GM12878 (cell line): ENCODE data around the gene PIAS2. TPM values are rescaled to one million over a fixed set of nuclear protein-coding genes. Genes with fewer than 3 reads are reported as not detected.

Source experiments
- ATAC-seq: fragments of 200-7000 bp; cut with Tn5 transposase; 3 replicates; pipeline ENCODE4 v1.9.1; 2020; ENCODE audit warnings: mild to moderate bottlenecking, moderate library complexity
- BruUV-seq: library from RNA; stranded (reverse); fragments of 400-500 nt; replicated peaks from 2 replicates; lab custom pipeline; 2021; lab: Mats Ljungman, UMichigan
- CTCF ChIA-PET: fragments of 300-600 bp; sonication (Branson Sonifier 250); formaldehyde crosslinking; extraction: SDS; loops from one replicate; lab custom pipeline; 2021; ENCODE audit warnings: inconsistent platforms; lab: Yijun Ruan, JAX
- POLR2A ChIA-PET: fragments of 350-600 bp; formaldehyde crosslinking; extraction: SDS; loops from one replicate; lab custom pipeline; 2021; ENCODE audit warnings: inconsistent platforms; lab: Charles Lee
- RAD21 ChIA-PET: fragments of 300-600 bp; sonication (Branson Sonifier 250); formaldehyde crosslinking; loops from one replicate; lab custom pipeline; 2023; ENCODE audit warnings: antibody characterized with exemption; ENCODE audit not compliant: unreplicated experiment; lab: Charles Lee
- SMC1A ChIA-PET: fragments of 300-600 bp; sonication (Branson Sonifier 250); formaldehyde crosslinking; loops from one replicate; lab custom pipeline; 2023; ENCODE audit not compliant: unreplicated experiment, uncharacterized antibody; lab: Charles Lee
- DNase-seq: peaks from one replicate; pipeline ENCODE4 v3.0.0-alpha.2; 2011; ENCODE audit warnings: low read depth, low spot score
- FAIRE-seq: peaks from 3 replicates; lab custom pipeline; 2011; peaks lifted over from hg19 to GRCh38; lab: Jason Lieb, UNC
- H2AFZ ChIP-seq: 2 replicates; pipeline ENCODE4 v1.6.0; 2011; ENCODE audit warnings: low read depth, low read length, control low read depth; ENCODE audit not compliant: control insufficient read depth
- H3K27ac ChIP-seq: 2 replicates; pipeline ENCODE4 v1.5.1; 2011; ENCODE audit warnings: control low read depth; ENCODE audit not compliant: control insufficient read depth, insufficient read depth
- H3K27me3 ChIP-seq, 2 experiments: replicated peaks in 1 of 2; 2 replicates each; pipeline versions ENCODE4 v1.6.0 to v1.6.1; 2011; ENCODE audit warnings: low read length in 1 of 2; ENCODE audit not compliant: control insufficient read depth in 2 of 2, insufficient read depth in 2 of 2
- H3K36me3 ChIP-seq, 2 experiments: 2 replicates each; pipeline ENCODE4 v1.5.1; 2011; ENCODE audit warnings: low read length in 1 of 2; ENCODE audit not compliant: control insufficient read depth in 2 of 2, insufficient read depth in 2 of 2
- H3K4me1 ChIP-seq: 2 replicates; pipeline ENCODE4 v1.6.1; 2011; ENCODE audit warnings: mild to moderate bottlenecking, low read length, moderate library complexity, mixed read lengths; ENCODE audit not compliant: control insufficient read depth, insufficient read depth
- H3K4me2 ChIP-seq: 2 replicates; pipeline ENCODE4 v1.6.0; 2011; ENCODE audit warnings: control low read depth; ENCODE audit not compliant: control insufficient read depth, insufficient read depth
- H3K4me3 ChIP-seq: fragments of 200-600 bp; sonication (generic); 2 replicates; pipeline ENCODE4 v1.5.1; 2016
- H3K79me2 ChIP-seq: 2 replicates; pipeline ENCODE4 v1.6.0; 2011; ENCODE audit warnings: low read length; ENCODE audit not compliant: control insufficient read depth, insufficient read depth
- H3K9ac ChIP-seq: 2 replicates; pipeline ENCODE4 v1.8.0; 2011; ENCODE audit warnings: low read length, control low read depth, mixed read lengths; ENCODE audit not compliant: control insufficient read depth, insufficient read depth
- H3K9me3 ChIP-seq: replicated peaks from 3 replicates; pipeline ENCODE4 v1.5.1; 2011; ENCODE audit warnings: mild to moderate bottlenecking, low read length; ENCODE audit not compliant: control insufficient read depth, insufficient read depth
- H4K20me1 ChIP-seq: 2 replicates; pipeline ENCODE4 v1.6.0; 2011; ENCODE audit not compliant: control insufficient read depth, insufficient read depth
- ASH2L ChIP-seq: fragments of 300-600, 200-600 bp; sonication (generic); IDR thresholded peaks from 2 replicates; pipeline ENCODE4 v1.6.1; 2017; ENCODE audit warnings: low read depth, mild to moderate bottlenecking, borderline replicate concordance
- BCL11A ChIP-seq: IDR thresholded peaks from 2 replicates; pipeline ENCODE4 v1.6.1; 2011; ENCODE audit warnings: low read depth, low read length
- EZH2 ChIP-seq: IDR thresholded peaks from 2 replicates; pipeline ENCODE4 v1.6.1; 2012; ENCODE audit warnings: low read depth, mild to moderate bottlenecking, control low read depth, inconsistent platforms, low read length, borderline replicate concordance; ENCODE audit not compliant: control insufficient read depth
- TCF7 ChIP-seq: IDR thresholded peaks from 2 replicates; pipeline ENCODE4 v1.6.1; 2014; ENCODE audit warnings: antibody characterized with exemption, borderline replicate concordance
- WRNIP1 ChIP-seq: IDR thresholded peaks from 2 replicates; pipeline ENCODE4 v1.6.1; 2011; ENCODE audit warnings: low read depth, low read length, improper control_type of control experiment, borderline replicate concordance
- WGBS: methylation state at CpG from one replicate; pipeline ENCODE4 v1.1.6; 2016; ENCODE audit warnings: low lambda C conversion rate; ENCODE audit not compliant: insufficient replicate concordance, insufficient coverage; ENCODE audit errors: missing lambda C conversion rate; 5-methylcytosine and 5-hydroxymethylcytosine counted together
- in situ Hi-C: fragments of 300-500 bp; cut with MboI; formaldehyde crosslinking; loops from 9 replicates; pipeline ENCODE4 v1.14.3; 2018; ENCODE audit warnings: mixed read lengths
- intact Hi-C: fragments of 100-400 bp; cut with micrococcal nuclease; formaldehyde crosslinking; loops from one replicate; pipeline ENCODE4 v1.14.2; 2022; ENCODE audit not compliant: unreplicated experiment
- polyA plus RNA-seq, 11 experiments: library from polyadenylated mRNA; depleted of rRNA in 4 of 11; unstranded in 6 of 11; stranded (reverse) in 5 of 11; fragments of >200 nt; fragmentation: Nextera tagmentation in 4 of 11; fragmentation: Illumina TruSeq in 1 of 11; extraction: Ambion mirVana in 4 of 11; extraction: Trizol in 1 of 11; gene quantifications; 1 replicate in 1 of 11; 2 replicates in 10 of 11; pipeline versions ENCODE4 v1.2.1 to v1.2.3, GENCODE V29; 2011 to 2016; ENCODE audit warnings: inconsistent platforms in 2 of 11, missing spikeins in 2 of 11, low read depth in 1 of 11
- total RNA-seq, 4 experiments: library from RNA; depleted of rRNA in 3 of 4; stranded (reverse); fragments of >200 nt in 3 of 4; fragmentation: Illumina TruSeq in 1 of 4; extraction: Trizol in 1 of 4; gene quantifications; 2 replicates each; pipeline versions ENCODE4 v1.2.1 to v1.2.3, GENCODE V29; 2013 to 2021
- TF ChIP-seq, protein P1 (sequence below): fragments of 450-650 bp; formaldehyde crosslinking; IDR thresholded peaks from 2 replicates; pipeline ENCODE4 v1.4.0; 2020; ENCODE audit warnings: mild to moderate bottlenecking, moderate library complexity
- TF ChIP-seq, protein P2 (sequence below): fragments of 450-650 bp; IDR thresholded peaks from 2 replicates; pipeline ENCODE4 v1.6.1; 2017; ENCODE audit warnings: low read depth, mild to moderate bottlenecking, moderate library complexity
- TF ChIP-seq, protein P3 (sequence below): fragments of 450-650 bp; IDR thresholded peaks from 2 replicates; pipeline ENCODE4 v1.6.1; 2016; ENCODE audit warnings: mild to moderate bottlenecking, moderate library complexity, borderline replicate concordance

Gene PIAS2
- total and polyA plus RNA-seq, 10 of the 15 experiments (the other 5 are each of a cell fraction or from before 2014, with no cell fraction given) = 4.0 to 31.8 (median 22.4) TPM

- no peak for TF ChIP-seq WRNIP1
Measured at GRCh38 chr18:46939337-46939963, 22.1 kb upstream of the PIAS2 start (continued).

- Histone ChIP-seq H4K20me1 (no peaks in the 10 kb centered on the region), H3K27ac (no peak overlapping the region), H3K9ac (no peak overlapping the region), H3K4me1 (no peaks in the 10 kb centered on the region), H3K27me3 (no peaks in the 10 kb centered on the region), H3K79me2 (peaks cover 12% of the 10 kb centered on the region), H3K4me3 (no peak overlapping the region), H3K36me3 (no peaks in the 10 kb centered on the region), H2AFZ (no peak overlapping the region), H3K4me2 (no peak overlapping the region), H3K9me3 (no peaks in the 10 kb centered on the region)
- ChIA-PET POLR2A (no interaction called here), RAD21 (no interaction called here), SMC1A (interaction anchor here (0.6 kb wide), 1 partner anchor 30 kb away, joined by 4 read pairs; no protein-coding TSS in a partner anchor), CTCF (interaction anchor here (0.6 kb wide), 1 partner anchor 747 kb away, joined by 3 read pairs; no protein-coding TSS in a partner anchor)
- ATAC-seq = no peak
- DNase-seq = no peak
- intact Hi-C loops = no loop called here
- BruUV-seq = no TSS peak
- in situ Hi-C loops = no loop called here
- 94% methylated on average over 1 of the region's 1 CpG for WGBS
- FAIRE-seq = no peak
- TF ChIP-seq BCL11A (no peak), ASH2L (no peak), TCF7 (no peak), EZH2 (no peak)
- TF ChIP-seq, protein P1, sequence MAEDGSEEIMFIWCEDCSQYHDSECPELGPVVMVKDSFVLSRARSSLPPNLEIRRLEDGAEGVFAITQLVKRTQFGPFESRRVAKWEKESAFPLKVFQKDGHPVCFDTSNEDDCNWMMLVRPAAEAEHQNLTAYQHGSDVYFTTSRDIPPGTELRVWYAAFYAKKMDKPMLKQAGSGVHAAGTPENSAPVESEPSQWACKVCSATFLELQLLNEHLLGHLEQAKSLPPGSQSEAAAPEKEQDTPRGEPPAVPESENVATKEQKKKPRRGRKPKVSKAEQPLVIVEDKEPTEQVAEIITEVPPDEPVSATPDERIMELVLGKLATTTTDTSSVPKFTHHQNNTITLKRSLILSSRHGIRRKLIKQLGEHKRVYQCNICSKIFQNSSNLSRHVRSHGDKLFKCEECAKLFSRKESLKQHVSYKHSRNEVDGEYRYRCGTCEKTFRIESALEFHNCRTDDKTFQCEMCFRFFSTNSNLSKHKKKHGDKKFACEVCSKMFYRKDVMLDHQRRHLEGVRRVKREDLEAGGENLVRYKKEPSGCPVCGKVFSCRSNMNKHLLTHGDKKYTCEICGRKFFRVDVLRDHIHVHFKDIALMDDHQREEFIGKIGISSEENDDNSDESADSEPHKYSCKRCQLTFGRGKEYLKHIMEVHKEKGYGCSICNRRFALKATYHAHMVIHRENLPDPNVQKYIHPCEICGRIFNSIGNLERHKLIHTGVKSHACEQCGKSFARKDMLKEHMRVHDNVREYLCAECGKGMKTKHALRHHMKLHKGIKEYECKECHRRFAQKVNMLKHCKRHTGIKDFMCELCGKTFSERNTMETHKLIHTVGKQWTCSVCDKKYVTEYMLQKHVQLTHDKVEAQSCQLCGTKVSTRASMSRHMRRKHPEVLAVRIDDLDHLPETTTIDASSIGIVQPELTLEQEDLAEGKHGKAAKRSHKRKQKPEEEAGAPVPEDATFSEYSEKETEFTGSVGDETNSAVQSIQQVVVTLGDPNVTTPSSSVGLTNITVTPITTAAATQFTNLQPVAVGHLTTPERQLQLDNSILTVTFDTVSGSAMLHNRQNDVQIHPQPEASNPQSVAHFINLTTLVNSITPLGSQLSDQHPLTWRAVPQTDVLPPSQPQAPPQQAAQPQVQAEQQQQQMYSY = no peak
- TF ChIP-seq, protein P2, sequence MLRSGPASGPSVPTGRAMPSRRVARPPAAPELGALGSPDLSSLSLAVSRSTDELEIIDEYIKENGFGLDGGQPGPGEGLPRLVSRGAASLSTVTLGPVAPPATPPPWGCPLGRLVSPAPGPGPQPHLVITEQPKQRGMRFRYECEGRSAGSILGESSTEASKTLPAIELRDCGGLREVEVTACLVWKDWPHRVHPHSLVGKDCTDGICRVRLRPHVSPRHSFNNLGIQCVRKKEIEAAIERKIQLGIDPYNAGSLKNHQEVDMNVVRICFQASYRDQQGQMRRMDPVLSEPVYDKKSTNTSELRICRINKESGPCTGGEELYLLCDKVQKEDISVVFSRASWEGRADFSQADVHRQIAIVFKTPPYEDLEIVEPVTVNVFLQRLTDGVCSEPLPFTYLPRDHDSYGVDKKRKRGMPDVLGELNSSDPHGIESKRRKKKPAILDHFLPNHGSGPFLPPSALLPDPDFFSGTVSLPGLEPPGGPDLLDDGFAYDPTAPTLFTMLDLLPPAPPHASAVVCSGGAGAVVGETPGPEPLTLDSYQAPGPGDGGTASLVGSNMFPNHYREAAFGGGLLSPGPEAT = no peak
- TF ChIP-seq, protein P3, sequence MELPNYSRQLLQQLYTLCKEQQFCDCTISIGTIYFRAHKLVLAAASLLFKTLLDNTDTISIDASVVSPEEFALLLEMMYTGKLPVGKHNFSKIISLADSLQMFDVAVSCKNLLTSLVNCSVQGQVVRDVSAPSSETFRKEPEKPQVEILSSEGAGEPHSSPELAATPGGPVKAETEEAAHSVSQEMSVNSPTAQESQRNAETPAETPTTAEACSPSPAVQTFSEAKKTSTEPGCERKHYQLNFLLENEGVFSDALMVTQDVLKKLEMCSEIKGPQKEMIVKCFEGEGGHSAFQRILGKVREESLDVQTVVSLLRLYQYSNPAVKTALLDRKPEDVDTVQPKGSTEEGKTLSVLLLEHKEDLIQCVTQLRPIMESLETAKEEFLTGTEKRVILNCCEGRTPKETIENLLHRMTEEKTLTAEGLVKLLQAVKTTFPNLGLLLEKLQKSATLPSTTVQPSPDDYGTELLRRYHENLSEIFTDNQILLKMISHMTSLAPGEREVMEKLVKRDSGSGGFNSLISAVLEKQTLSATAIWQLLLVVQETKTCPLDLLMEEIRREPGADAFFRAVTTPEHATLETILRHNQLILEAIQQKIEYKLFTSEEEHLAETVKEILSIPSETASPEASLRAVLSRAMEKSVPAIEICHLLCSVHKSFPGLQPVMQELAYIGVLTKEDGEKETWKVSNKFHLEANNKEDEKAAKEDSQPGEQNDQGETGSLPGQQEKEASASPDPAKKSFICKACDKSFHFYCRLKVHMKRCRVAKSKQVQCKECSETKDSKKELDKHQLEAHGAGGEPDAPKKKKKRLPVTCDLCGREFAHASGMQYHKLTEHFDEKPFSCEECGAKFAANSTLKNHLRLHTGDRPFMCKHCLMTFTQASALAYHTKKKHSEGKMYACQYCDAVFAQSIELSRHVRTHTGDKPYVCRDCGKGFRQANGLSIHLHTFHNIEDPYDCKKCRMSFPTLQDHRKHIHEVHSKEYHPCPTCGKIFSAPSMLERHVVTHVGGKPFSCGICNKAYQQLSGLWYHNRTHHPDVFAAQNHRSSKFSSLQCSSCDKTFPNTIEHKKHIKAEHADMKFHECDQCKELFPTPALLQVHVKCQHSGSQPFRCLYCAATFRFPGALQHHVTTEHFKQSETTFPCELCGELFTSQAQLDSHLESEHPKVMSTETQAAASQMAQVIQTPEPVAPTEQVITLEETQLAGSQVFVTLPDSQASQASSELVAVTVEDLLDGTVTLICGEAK = no peak
Measured at GRCh38 chr18:46920653-46921052, 3.3 kb upstream of the PIAS2 start.
